H9 (cell line): ENCODE measurements around the gene ARL13B. TPM values are rescaled to one million over a fixed set of nuclear protein-coding genes. Genes with fewer than 3 reads are reported as not detected.

Experiments
- DNase-seq: peaks from one replicate; pipeline ENCODE4 v3.0.0-alpha.2; 2017
- H2AFZ ChIP-seq: one replicate; pipeline ENCODE4 v1.6.1; 2013; ENCODE audit warnings: mild to moderate bottlenecking, low read length, control low read depth, moderate library complexity
- H2AK5ac ChIP-seq: 2 replicates; pipeline ENCODE4 v1.6.1; 2013; ENCODE audit warnings: low read length, control low read depth, mixed read lengths; ENCODE audit not compliant: insufficient read length
- H2BK120ac ChIP-seq: one replicate; pipeline ENCODE4 v1.6.1; 2013; ENCODE audit warnings: low read depth, mild to moderate bottlenecking, low read length, control low read depth, inconsistent platforms; ENCODE audit not compliant: poor library complexity, severe bottlenecking
- H2BK12ac ChIP-seq: 2 replicates; pipeline ENCODE4 v1.6.1; 2013; ENCODE audit warnings: low read length, control low read depth, mixed read lengths, low read depth; ENCODE audit not compliant: insufficient read length
- H2BK15ac ChIP-seq: 2 replicates; pipeline ENCODE4 v1.6.1; 2013; ENCODE audit warnings: low read depth, low read length, control low read depth
- H2BK20ac ChIP-seq: one replicate; pipeline ENCODE4 v1.6.1; 2013; ENCODE audit warnings: low read depth, mild to moderate bottlenecking, low read length, control low read depth, inconsistent platforms; ENCODE audit not compliant: poor library complexity, severe bottlenecking
- H2BK5ac ChIP-seq: 2 replicates; pipeline ENCODE4 v1.6.1; 2013; ENCODE audit warnings: low read length, control low read depth, mixed read lengths; ENCODE audit not compliant: insufficient read length
- H3K14ac ChIP-seq: 2 replicates; pipeline ENCODE4 v1.6.1; 2013; ENCODE audit warnings: low read length, control low read depth; ENCODE audit not compliant: insufficient read depth
- H3K18ac ChIP-seq: 2 replicates; pipeline ENCODE4 v1.6.1; 2013; ENCODE audit warnings: low read depth, mild to moderate bottlenecking, mixed read lengths, low read length, control low read depth; ENCODE audit not compliant: insufficient read length
- H3K23ac ChIP-seq: 2 replicates; pipeline ENCODE4 v1.6.1; 2013; ENCODE audit warnings: low read length, control low read depth, mixed read lengths, low read depth; ENCODE audit not compliant: insufficient read length
- H3K23me2 ChIP-seq: 2 replicates; pipeline ENCODE4 v1.6.1; 2013; ENCODE audit warnings: low read depth, mild to moderate bottlenecking, mixed read lengths, low read length, control low read depth; ENCODE audit not compliant: insufficient read length, poor library complexity, severe bottlenecking
- H3K27ac ChIP-seq: 2 replicates; pipeline ENCODE4 v1.5.1; 2013; ENCODE audit warnings: low read length, control low read depth, mixed read lengths, low read depth; ENCODE audit not compliant: insufficient read length
- H3K27me3 ChIP-seq: 2 replicates; pipeline ENCODE4 v1.6.1; 2013; ENCODE audit warnings: low read length, control low read depth, inconsistent platforms; ENCODE audit not compliant: insufficient read depth
- H3K4ac ChIP-seq: 2 replicates; pipeline ENCODE4 v1.6.1; 2013; ENCODE audit warnings: low read depth, mild to moderate bottlenecking, control low read depth, inconsistent platforms, low read length, moderate library complexity
- H3K4me1 ChIP-seq: 2 replicates; pipeline ENCODE4 v1.6.1; 2013; ENCODE audit warnings: low read length, control low read depth, inconsistent platforms; ENCODE audit not compliant: insufficient read depth
- H3K4me2 ChIP-seq: 2 replicates; pipeline ENCODE4 v1.6.1; 2013; ENCODE audit warnings: low read length, control low read depth, mixed read lengths; ENCODE audit not compliant: insufficient read length, insufficient read depth
- H3K56ac ChIP-seq: 2 replicates; pipeline ENCODE4 v1.6.1; 2013; ENCODE audit warnings: low read depth, mild to moderate bottlenecking, mixed read lengths, low read length, control low read depth; ENCODE audit not compliant: insufficient read length
- H3K79me1 ChIP-seq: 2 replicates; pipeline ENCODE4 v1.6.1; 2013; ENCODE audit warnings: low read depth, mild to moderate bottlenecking, moderate library complexity, low read length, control low read depth, inconsistent platforms; ENCODE audit not compliant: insufficient read depth, poor library complexity, severe bottlenecking
- H3K79me2 ChIP-seq: 2 replicates; pipeline ENCODE4 v1.6.1; 2013; ENCODE audit warnings: low read length, control low read depth, inconsistent platforms; ENCODE audit not compliant: insufficient read depth
- H3K9ac ChIP-seq: 2 replicates; pipeline ENCODE4 v1.6.1; 2013; ENCODE audit warnings: low read length, control low read depth, mixed read lengths; ENCODE audit not compliant: insufficient read length; ENCODE audit errors: extremely low read depth
- H3K9me3 ChIP-seq: one replicate; pipeline ENCODE4 v1.6.1; 2013; ENCODE audit warnings: low read depth, low read length, inconsistent platforms; ENCODE audit not compliant: control insufficient read depth
- H3T11ph ChIP-seq: one replicate; pipeline ENCODE4 v1.6.1; 2013; ENCODE audit warnings: mild to moderate bottlenecking, low read length, control low read depth, inconsistent platforms
- H4K20me1 ChIP-seq: one replicate; pipeline ENCODE4 v1.6.1; 2013; ENCODE audit not compliant: control insufficient read depth, insufficient read length, insufficient read depth
- H4K5ac ChIP-seq: 2 replicates; pipeline ENCODE4 v1.6.1; 2013; ENCODE audit warnings: low read depth, mild to moderate bottlenecking, mixed read lengths, low read length, control low read depth; ENCODE audit not compliant: insufficient read length
- H4K8ac ChIP-seq: replicated peaks from 2 replicates; pipeline ENCODE4 v1.6.1; 2013; ENCODE audit warnings: low read length, control low read depth, mixed read lengths, low read depth; ENCODE audit not compliant: insufficient read length
- H4K91ac ChIP-seq: 2 replicates; pipeline ENCODE4 v1.6.1; 2013; ENCODE audit warnings: low read depth, mild to moderate bottlenecking, moderate library complexity, mixed read lengths, low read length, control low read depth; ENCODE audit not compliant: insufficient read length
- H3K27ac Mint-ChIP-seq, 3 experiments: 2 replicates in 2 of 3; 3 replicates in 1 of 3; pipeline ENCODE4 v1.8.0; 2020 to 2021; ENCODE audit warnings: mixed read lengths in 3 of 3, mild to moderate bottlenecking in 1 of 3, moderate library complexity in 1 of 3
- H3K27me3 Mint-ChIP-seq: 2 replicates; pipeline ENCODE4 v1.8.0; 2021; ENCODE audit warnings: low read depth, mild to moderate bottlenecking, moderate library complexity, mixed read lengths
- H3K36me3 Mint-ChIP-seq, 3 experiments: 2 replicates in 2 of 3; 3 replicates in 1 of 3; pipeline ENCODE4 v1.8.0; 2020 to 2021; ENCODE audit warnings: low read depth in 3 of 3, mixed read lengths in 3 of 3; ENCODE audit not compliant: insufficient read depth in 1 of 3
- H3K4me1 Mint-ChIP-seq, 2 experiments: 2 replicates each; pipeline ENCODE4 v1.8.0; 2020; ENCODE audit warnings: mixed read lengths in 2 of 2
- H3K4me3 Mint-ChIP-seq, 2 experiments: 2 replicates in 1 of 2; 3 replicates in 1 of 2; pipeline ENCODE4 v1.8.0; 2020 to 2021; ENCODE audit warnings: mild to moderate bottlenecking in 2 of 2, mixed read lengths in 2 of 2, moderate library complexity in 1 of 2
- H3K9me3 Mint-ChIP-seq, 2 experiments: 2 replicates in 1 of 2; 3 replicates in 1 of 2; pipeline ENCODE4 v1.8.0; 2020; ENCODE audit warnings: mild to moderate bottlenecking in 2 of 2, mixed read lengths in 2 of 2, moderate library complexity in 1 of 2
- CTCF ChIP-seq: fragments of 200-600 bp; sonication (generic); conservative IDR thresholded peaks from 3 replicates; pipeline ENCODE4 v1.8.0; 2021; ENCODE audit warnings: antibody characterized with exemption, mild to moderate bottlenecking
- WGBS: extraction: QIAGEN DNeasy Blood & Tissue Kit; methylation state at CpG from one replicate; pipeline ENCODE4 v1.1.7; 2013; ENCODE audit warnings: missing lambda C conversion rate, low lambda C conversion rate, mixed read lengths; ENCODE audit not compliant: insufficient read length; ENCODE audit errors: extremely low coverage; 5-methylcytosine and 5-hydroxymethylcytosine counted together
- total RNA-seq: library from RNA; stranded (reverse); gene quantifications from 2 replicates; pipeline ENCODE4 v1.2.1, GENCODE V29; 2021

ARL13B gene
- total RNA-seq, 1 experiment from 2014 or later, result 7.9 TPM

GRCh38 chr3:94069194-94069813 is 89.3 kb downstream of the ARL13B start:
- no peaks in the 10 kb centered on the region; the same call in 1 of the 2 replicates for H3K79me2 ChIP-seq
- no peaks in the 10 kb centered on the region; the same call in 1 of the 2 replicates for H3K4me1 ChIP-seq
- H3K56ac ChIP-seq, result no peak overlapping the region
- H4K20me1 ChIP-seq, result no peaks in the 10 kb centered on the region
- peak; percentile 70 for TF ChIP-seq CTCF
- H3T11ph ChIP-seq, result no peak overlapping the region
- no peaks in the 10 kb centered on the region for H3K23me2 ChIP-seq
- no peak overlapping the region for H2AFZ ChIP-seq
- no peaks in the 10 kb centered on the region for H3K79me1 ChIP-seq
- no peaks in the 10 kb centered on the region for H3K9me3 ChIP-seq
- no peak for DNase-seq
- H3K9ac ChIP-seq, result no peak overlapping the region
- H3K27me3 ChIP-seq, result no peaks in the 10 kb centered on the region
- no peak overlapping the region for H3K4me2 ChIP-seq
- H2BK120ac ChIP-seq, result no peak overlapping the region
- H4K91ac ChIP-seq, result no peak overlapping the region
- H3K4me1 Mint-ChIP-seq, result 0 out of 4 replicates have a peak, but pooled peaks cover 0 to under 1% of the 10 kb centered on the region in 2 experiments
- H3K18ac ChIP-seq, result no peak overlapping the region
- no peak overlapping the region for H2BK20ac ChIP-seq
- no peak overlapping the region for H2BK12ac ChIP-seq
- no peak overlapping the region for H4K5ac ChIP-seq
- H3K4ac ChIP-seq, result no peak overlapping the region
- H3K27me3 Mint-ChIP-seq, result no peaks in the 10 kb centered on the region
- no peak overlapping the region for H2AK5ac ChIP-seq
- H3K14ac ChIP-seq, result no peak overlapping the region
- H2BK5ac ChIP-seq, result no peak overlapping the region
- peaks cover 0 to 4% of the 10 kb centered on the region in 2 experiments; a peak in 1 of 5 replicates for H3K9me3 Mint-ChIP-seq
- no peak overlapping the region for H3K27ac Mint-ChIP-seq
- WGBS, result no CpG with 5 or more reads among the region's 4 CpGs
- H4K8ac ChIP-seq, result no peak overlapping the region
- H3K23ac ChIP-seq, result no peak overlapping the region
- no peak overlapping the region for H2BK15ac ChIP-seq
- no peak overlapping the region for H3K4me3 Mint-ChIP-seq
- no peak overlapping the region for H3K27ac ChIP-seq
- peaks cover 13 to 21% (median 16%) of the 10 kb centered on the region in 3 experiments for H3K36me3 Mint-ChIP-seq
